OCI-LY7 (cell line): ENCODE measurements around the gene SLC37A1.

ENCODE experiments used
- EZH2phosphoT487 ChIP-seq: fragments of 200-600 bp; sonication (generic); IDR thresholded peaks from 2 replicates; pipeline ENCODE4 v1.6.1; 2018; ENCODE audit warnings: low read depth, borderline replicate concordance, mild to moderate bottlenecking, mixed run types, antibody characterized with exemption, low read length, moderate library complexity, mixed read lengths
- TF ChIP-seq, protein P1 (sequence below): fragments of 200-600 bp; sonication (generic); conservative IDR thresholded peaks from 2 replicates; pipeline ENCODE4 v1.5.1; 2014; ENCODE audit warnings: mild to moderate bottlenecking, antibody characterized with exemption, low read length, moderate library complexity, mixed read lengths

DNA sequence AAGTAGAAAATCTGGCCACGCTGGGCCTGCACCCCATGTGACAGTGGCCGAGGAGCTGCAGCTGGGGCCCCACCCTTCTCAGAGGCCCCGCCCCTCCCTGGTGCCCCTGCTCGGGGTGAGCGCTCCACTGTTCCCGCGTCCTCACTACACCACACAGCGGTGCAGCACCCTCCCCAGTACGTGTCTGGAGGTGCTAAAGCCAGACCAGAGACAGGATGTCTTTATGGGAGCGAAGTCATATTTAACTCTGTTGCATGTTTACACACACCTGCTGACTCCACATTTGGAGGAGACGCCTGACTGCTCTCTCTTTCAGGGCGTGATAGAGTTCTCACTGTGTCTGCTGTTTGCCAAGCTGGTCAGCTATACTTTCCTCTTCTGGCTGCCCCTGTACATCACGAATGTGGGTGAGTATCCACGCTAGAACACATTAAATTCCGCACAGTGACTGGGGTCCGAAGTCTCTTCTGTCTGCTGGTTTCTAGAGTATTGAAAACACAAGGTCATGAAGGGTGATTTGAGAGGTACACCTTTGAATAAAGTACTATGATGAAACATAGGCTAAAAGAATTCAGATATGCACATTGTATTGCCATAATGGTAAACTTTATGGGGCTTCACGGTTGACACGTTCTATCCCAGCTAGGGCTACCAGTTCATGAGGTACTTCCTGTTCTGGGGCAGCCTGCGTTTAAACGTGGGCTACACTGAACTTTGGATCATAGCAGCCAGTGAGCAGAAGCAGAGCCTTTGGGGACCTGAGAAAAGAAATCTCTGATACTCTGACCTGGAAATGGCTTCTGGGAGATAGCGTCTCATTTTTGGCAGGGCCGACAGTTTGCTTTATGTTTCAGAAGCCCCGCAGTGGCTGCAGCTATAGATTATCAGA lies 48.4 kb downstream of the SLC37A1 start:
- TF ChIP-seq, protein P1, sequence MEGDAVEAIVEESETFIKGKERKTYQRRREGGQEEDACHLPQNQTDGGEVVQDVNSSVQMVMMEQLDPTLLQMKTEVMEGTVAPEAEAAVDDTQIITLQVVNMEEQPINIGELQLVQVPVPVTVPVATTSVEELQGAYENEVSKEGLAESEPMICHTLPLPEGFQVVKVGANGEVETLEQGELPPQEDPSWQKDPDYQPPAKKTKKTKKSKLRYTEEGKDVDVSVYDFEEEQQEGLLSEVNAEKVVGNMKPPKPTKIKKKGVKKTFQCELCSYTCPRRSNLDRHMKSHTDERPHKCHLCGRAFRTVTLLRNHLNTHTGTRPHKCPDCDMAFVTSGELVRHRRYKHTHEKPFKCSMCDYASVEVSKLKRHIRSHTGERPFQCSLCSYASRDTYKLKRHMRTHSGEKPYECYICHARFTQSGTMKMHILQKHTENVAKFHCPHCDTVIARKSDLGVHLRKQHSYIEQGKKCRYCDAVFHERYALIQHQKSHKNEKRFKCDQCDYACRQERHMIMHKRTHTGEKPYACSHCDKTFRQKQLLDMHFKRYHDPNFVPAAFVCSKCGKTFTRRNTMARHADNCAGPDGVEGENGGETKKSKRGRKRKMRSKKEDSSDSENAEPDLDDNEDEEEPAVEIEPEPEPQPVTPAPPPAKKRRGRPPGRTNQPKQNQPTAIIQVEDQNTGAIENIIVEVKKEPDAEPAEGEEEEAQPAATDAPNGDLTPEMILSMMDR = peak; percentile 54
- no peak for TF ChIP-seq EZH2phosphoT487
